GM21723 (cell line): ENCODE measurements around the gene AP4B1.

ENCODE experiments used
- ATAC-seq: cut with Tn5 transposase; IDR thresholded peaks from one replicate; pipeline ENCODE4 v1.9.1; 2021; ENCODE audit warnings: mild to moderate bottlenecking, moderate library complexity; ENCODE audit not compliant: unreplicated experiment

Gene AP4B1

GRCh38 chr1:113930499-113931161 is 26.0 kb upstream of the AP4B1 start:
- peak; percentile 30 for ATAC-seq

- peak; percentile 50 for ATAC-seq
These were observed 25.3 kb upstream of the AP4B1 start for GRCh38 chr1:113929750-113930498.

- peak; percentile 71 for ATAC-seq
These were observed 24.5 kb upstream of the AP4B1 start, which contains the start of gene HIPK1 for GRCh38 chr1:113928941-113929749. Gene HIPK1, plus strand, starts transcription at chr1:113929324.

DNA sequence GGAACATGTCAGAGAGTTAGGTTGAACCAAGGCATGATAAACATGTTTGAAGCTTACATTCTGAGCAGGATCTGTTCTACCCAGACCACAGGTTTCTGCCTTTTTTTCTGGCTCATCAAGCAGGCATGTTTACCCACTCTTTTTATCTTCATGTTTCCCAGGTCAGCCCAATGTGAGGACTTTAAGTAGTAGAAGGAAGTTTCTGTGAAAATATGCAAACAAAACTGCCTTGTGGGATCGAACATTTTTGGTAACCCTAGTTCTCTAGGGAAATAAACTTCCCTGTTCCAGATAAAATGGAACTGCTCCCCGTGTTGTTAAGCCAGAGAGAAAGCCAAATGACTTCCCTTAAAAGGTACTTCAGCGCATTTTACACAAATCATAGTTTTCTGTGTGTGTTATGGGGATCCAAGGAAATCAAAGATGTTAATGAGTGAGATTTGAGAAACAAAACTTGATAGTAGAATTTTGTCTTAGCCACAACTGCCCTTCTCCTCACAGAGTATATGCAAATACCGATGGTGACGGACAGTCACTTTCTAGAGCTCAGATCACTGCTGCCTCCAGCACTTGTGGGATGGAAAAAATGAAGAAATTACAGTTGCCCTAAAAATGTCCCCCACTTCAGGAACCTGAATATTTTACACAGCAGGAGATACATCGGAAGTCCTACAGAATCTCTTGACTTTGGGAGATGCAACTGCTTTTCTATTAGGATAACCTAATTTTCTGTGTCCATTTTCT is 23.8 kb upstream of the AP4B1 start:
- ATAC-seq: no peak

DNA sequence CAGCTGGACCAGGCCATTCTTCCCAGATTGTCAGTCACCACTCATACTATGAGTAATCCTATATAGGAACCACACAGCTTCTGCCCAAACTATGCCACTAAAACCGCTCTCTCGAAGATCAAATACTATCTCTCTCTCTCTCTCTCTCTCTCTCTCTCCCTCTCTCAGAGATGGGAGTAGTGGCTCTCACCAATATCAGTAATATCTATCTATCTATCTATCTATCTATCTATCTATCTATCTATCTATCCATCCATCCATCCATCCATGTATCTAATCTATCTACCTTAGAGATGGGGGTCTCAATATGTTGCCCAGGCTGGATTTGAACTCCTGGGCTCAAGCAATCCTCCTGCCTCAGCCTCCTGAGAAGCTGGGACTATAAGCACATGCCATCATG is 19.9 kb upstream of the AP4B1 start:
- no peak for ATAC-seq

- no peak for ATAC-seq
These were observed 18.4 kb upstream of the AP4B1 start for GRCh38 chr1:113922957-113923356.

- no peak for ATAC-seq
These were observed 13.6 kb upstream of the AP4B1 start for GRCh38 chr1:113918243-113918642.

GRCh38 chr1:113917400-113918082 is 12.9 kb upstream of the AP4B1 start:
- no peak for ATAC-seq

DNA sequence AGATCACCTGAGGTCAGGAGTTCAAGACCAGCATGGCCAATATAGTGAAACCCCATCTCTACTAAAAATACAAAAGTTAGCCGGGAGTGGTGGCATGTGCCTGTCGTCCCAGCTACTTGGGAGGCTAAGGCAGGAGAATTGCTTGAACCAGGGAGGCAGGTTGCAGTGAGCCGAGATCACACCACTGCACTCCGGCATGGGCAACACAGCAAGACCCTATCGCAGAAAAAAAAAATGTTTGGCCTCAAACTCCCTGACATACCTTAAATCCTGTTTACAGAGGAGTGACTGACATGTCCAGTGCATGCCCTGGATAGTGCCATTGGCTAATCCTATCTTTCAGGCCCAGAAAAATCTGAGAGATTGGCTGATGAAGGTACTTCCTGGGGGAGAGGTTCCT is 12.4 kb upstream of the AP4B1 start:
- ATAC-seq: no peak

GRCh38 chr1:113913887-113914664 is 9.5 kb upstream of the AP4B1 start:
- ATAC-seq: no peak

- no peak for ATAC-seq
These were observed 8.7 kb upstream of the AP4B1 start for GRCh38 chr1:113913312-113913668.

DNA sequence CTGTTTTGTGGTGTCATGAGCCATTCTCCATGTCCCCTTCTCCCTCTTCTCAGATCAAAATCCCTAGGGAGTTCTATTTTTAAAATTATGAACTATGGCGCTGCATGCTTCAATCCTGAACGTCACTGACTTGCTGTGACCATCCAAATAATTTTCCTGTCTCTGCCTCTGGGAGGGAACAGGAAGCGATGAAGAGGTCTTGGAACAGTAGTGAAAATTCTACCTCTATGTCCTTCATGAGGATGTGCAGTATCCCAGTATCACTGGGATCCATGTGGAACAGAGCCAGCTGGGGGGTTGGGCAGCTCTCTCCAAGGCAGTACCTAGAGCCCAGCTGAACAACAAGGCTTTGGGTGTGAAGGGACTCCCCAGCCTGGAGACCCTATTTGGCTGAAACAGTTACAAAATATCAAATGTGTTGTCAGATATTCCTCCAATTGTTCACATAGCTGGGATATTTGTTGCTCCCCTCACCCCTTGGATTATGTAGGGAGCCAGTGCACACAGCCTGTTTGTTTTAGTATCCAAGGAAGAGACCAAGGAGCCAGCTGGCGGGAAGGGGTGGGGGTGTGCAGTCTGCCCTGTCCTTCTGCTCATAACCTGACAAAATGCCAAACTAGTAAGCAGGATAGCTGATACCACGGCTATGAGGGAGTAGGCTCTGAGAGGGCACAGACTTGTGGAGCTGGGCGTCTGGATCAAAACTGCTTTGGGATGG is 8.2 kb upstream of the AP4B1 start:
- no peak for ATAC-seq

GRCh38 chr1:113905435-113905861 is 849 bp upstream of the AP4B1 start:
- peak; percentile 4 for ATAC-seq

GRCh38 chr1:113904293-113904673 is 316 bp downstream of the AP4B1 start:
- ATAC-seq: peak; percentile 38

DNA sequence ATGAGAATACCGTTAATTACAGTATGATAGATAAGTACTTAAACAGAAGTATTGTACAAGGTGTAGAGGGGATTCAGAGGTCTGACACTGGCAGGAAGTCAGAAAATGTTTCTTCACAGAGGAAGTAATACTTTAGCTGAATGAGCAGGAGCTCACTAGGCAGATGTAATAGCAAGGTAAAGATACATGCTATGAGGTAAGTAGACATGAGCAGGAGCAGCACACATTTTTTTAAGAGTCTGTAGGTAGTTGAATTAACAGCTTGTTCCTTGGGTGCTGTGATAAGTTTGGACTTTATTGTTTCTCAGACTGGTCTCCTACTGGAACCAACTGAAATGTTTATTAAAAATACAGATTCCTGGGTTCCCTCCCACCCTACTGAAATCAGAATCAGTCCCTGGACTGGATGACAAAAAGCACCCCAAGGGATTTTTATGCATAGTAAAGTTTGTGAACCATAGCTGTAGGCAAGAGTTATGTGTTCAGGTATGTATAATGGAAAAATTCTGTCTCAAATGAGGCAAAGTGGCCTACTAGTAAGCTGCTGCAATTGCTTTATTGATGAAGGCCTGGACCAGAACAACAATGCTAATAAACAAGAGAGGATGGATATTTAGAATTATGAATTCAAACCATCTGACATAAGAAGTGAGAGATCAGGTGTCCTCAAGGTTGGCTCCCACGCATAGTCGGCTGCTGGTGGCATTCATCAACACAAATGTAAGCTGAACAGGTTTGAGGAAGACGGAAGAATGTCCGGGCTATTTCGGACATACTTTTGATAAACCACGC is 902 bp downstream of the AP4B1 start:
- ATAC-seq: no peak

DNA sequence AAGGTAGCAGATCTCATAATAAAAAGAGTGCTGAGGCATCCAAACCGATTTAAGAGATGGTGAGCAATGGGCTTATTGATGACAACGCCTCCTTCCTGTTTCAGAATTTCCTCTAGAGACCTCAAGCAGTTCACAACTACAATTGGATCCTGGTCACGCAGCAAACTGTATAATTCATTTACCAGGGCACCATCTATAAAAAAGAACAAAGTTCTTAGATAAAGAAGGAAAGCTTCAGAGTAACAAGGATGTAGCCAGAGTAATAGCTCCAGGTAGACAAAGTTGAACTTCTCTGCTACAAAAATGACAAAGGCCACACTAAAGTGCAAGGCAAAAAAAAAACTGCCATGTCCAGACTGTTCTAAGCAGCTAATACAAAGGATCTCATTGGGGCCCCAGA is 3.4 kb downstream of the AP4B1 start:
- ATAC-seq: no peak

GRCh38 chr1:113899111-113899510 is 5.5 kb downstream of the AP4B1 start:
- no peak for ATAC-seq

- ATAC-seq: no peak
These were observed 6.3 kb downstream of the AP4B1 start for GRCh38 chr1:113898241-113898814.
